ENCODE results near the gene NCEH1.

GRCh38 chr3:172692751-172693338, 18.0 kb downstream of the NCEH1 start:
- TF ChIP-seq CTCF (conservative IDR thresholded peaks at IDR 0.05; ENCODE audit: low read length) (no peak), EZH2phosphoT487 (IDR thresholded peaks at IDR 0.05; ENCODE audit: borderline replicate concordance) (no peak)
